GM19463 (cell line): ENCODE measurements around the gene ASB14.
"Not testable (repeated sequence)": the region's sequence is repeated elsewhere in the genome, so short reads cannot be mapped to it uniquely, and the experiment has no call there.

Source experiments
- ATAC-seq: cut with Tn5 transposase; IDR thresholded peaks from one replicate; pipeline ENCODE4 v1.9.1; 2021; ENCODE audit warnings: mild to moderate bottlenecking, moderate library complexity; ENCODE audit not compliant: unreplicated experiment

ASB14 gene

GRCh38 chr3:57292159-57292896, at the start of gene ASB14:
Gene ASB14, minus strand, starts transcription at chr3:57292685. Its CDS starts 652 bp downstream, at chr3:57292033.
- ATAC-seq: no peak

- not testable (repeated sequence) for ATAC-seq
These were observed 46.7 kb upstream of the ASB14 start for GRCh38 chr3:57339071-57339642.

GRCh38 chr3:57338272-57339070, 46.0 kb upstream of the ASB14 start:
- not testable (repeated sequence) for ATAC-seq

- no peak for ATAC-seq
These were observed 42.9 kb upstream of the ASB14 start for GRCh38 chr3:57335283-57335938.

GRCh38 chr3:57331078-57331610, 38.7 kb upstream of the ASB14 start:
- no peak for ATAC-seq

- ATAC-seq: not testable (repeated sequence)
These were observed 34.0 kb upstream of the ASB14 start for GRCh38 chr3:57326498-57326897.

GRCh38 chr3:57314204-57314603, 21.7 kb upstream of the ASB14 start:
- no peak for ATAC-seq

- ATAC-seq: no peak
These were observed 17.4 kb upstream of the ASB14 start for GRCh38 chr3:57309769-57310360.

GRCh38 chr3:57303520-57303919, 11.0 kb upstream of the ASB14 start:
- not testable (repeated sequence) for ATAC-seq

GRCh38 chr3:57298041-57298440, 5.6 kb upstream of the ASB14 start:
- ATAC-seq: no peak

GRCh38 chr3:57292897-57293526, 527 bp upstream of the ASB14 start:
- no peak for ATAC-seq

GRCh38 chr3:57288403-57288802, 4.1 kb downstream of the ASB14 start:
- ATAC-seq: no peak

GRCh38 chr3:57287205-57287604, 5.3 kb downstream of the ASB14 start:
- no peak for ATAC-seq

GRCh38 chr3:57283334-57283733, 9.2 kb downstream of the ASB14 start:
- no peak for ATAC-seq

GRCh38 chr3:57281715-57282114, 10.8 kb downstream of the ASB14 start:
- no peak for ATAC-seq

- no peak for ATAC-seq
These were observed 12.8 kb downstream of the ASB14 start for GRCh38 chr3:57279685-57280084.

GRCh38 chr3:57278237-57278636, 14.2 kb downstream of the ASB14 start:
- no peak for ATAC-seq

- no peak for ATAC-seq
These were observed 17.1 kb downstream of the ASB14 start for GRCh38 chr3:57275393-57275792.

- no peak for ATAC-seq
These were observed 17.6 kb downstream of the ASB14 start for GRCh38 chr3:57274845-57275244.

- no peak for ATAC-seq
These were observed 24.1 kb downstream of the ASB14 start for GRCh38 chr3:57268416-57268815.
